Smooth muscle cell (in vitro differentiated cells): ENCODE measurements around the gene SUN3. TPM values are rescaled to one million over a fixed set of nuclear protein-coding genes. Genes with fewer than 3 reads are reported as not detected.

Experiments used
- DNase-seq: peaks from one replicate; lab custom pipeline; 2025; ENCODE audit not compliant: unreplicated experiment; lab: John Stamatoyannopoulos, UW
- H2AFZ ChIP-seq: fragments of 200-600 bp; sonication (generic); 2 replicates; pipeline ENCODE4 v1.6.0; 2016; ENCODE audit warnings: antibody characterized with exemption, low read depth, mild to moderate bottlenecking
- H3F3A ChIP-seq: fragments of 200-600 bp; sonication (generic); 2 replicates; pipeline ENCODE4 v1.6.0; 2017; ENCODE audit warnings: antibody characterized with exemption, low read depth
- H3K27ac ChIP-seq: fragments of 200-600 bp; sonication (generic); 2 replicates; pipeline ENCODE4 v1.5.1; 2016; ENCODE audit warnings: low read depth, mild to moderate bottlenecking
- H3K27me3 ChIP-seq: fragments of 200-600 bp; sonication (generic); 2 replicates; pipeline ENCODE4 v1.6.1; 2016; ENCODE audit warnings: low read depth, mild to moderate bottlenecking
- H3K36me3 ChIP-seq: fragments of 200-600 bp; sonication (generic); 2 replicates; pipeline ENCODE4 v1.5.1; 2016; ENCODE audit warnings: low read depth
- H3K4me1 ChIP-seq: fragments of 200-600 bp; sonication (generic); 2 replicates; pipeline ENCODE4 v1.5.1; 2016; ENCODE audit warnings: low read depth
- H3K4me2 ChIP-seq: fragments of 200-600 bp; sonication (generic); 2 replicates; pipeline ENCODE4 v1.6.0; 2016; ENCODE audit warnings: mild to moderate bottlenecking
- H3K4me3 ChIP-seq: fragments of 200-600 bp; sonication (generic); 2 replicates; pipeline ENCODE4 v1.5.1; 2016; ENCODE audit warnings: mild to moderate bottlenecking
- H3K79me2 ChIP-seq: fragments of 200-600 bp; sonication (generic); 2 replicates; pipeline ENCODE4 v1.6.0; 2016; ENCODE audit warnings: low read depth, mild to moderate bottlenecking
- H3K9ac ChIP-seq: fragments of 200-600 bp; sonication (generic); 2 replicates; pipeline ENCODE4 v1.6.0; 2016; ENCODE audit warnings: low read depth
- H3K9me3 ChIP-seq: fragments of 200-600 bp; sonication (generic); replicated peaks from 2 replicates; pipeline ENCODE4 v1.5.1; 2016; ENCODE audit warnings: low read depth
- H4K20me1 ChIP-seq: fragments of 200-600 bp; sonication (generic); 2 replicates; pipeline ENCODE4 v1.6.0; 2016; ENCODE audit warnings: low read depth
- CTCF ChIP-seq: fragments of 200-600 bp; sonication (generic); IDR thresholded peaks from 2 replicates; pipeline ENCODE4 v1.5.1; 2017; ENCODE audit warnings: borderline replicate concordance, mild to moderate bottlenecking, antibody characterized with exemption; ENCODE audit not compliant: insufficient read depth, poor library complexity, severe bottlenecking
- WGBS: methylation state at CpG from one replicate; pipeline ENCODE4 v1.1.7; 2016; ENCODE audit warnings: low lambda C conversion rate; 5-methylcytosine and 5-hydroxymethylcytosine counted together
- polyA plus RNA-seq: library from polyadenylated mRNA; unstranded; fragments of >200 nt; fragmentation: Nextera tagmentation; extraction: Ambion mirVana; gene quantifications from 2 replicates; pipeline ENCODE4 v1.2.1, GENCODE V29; 2016
- total RNA-seq: library from RNA; depleted of rRNA; stranded (reverse); fragments of >200 nt; gene quantifications from 2 replicates; pipeline ENCODE4 v1.2.3, GENCODE V29; 2014

SUN3 gene
- total and polyA plus RNA-seq, 2 experiments from 2014 or later: not detected

- DNase-seq: peak; percentile 1
- Histone ChIP-seq H3K9me3 (no peaks in the 10 kb centered on the region), H3K4me3 (no peak overlapping the region), H3K9ac (no peak overlapping the region), H3K36me3 (peaks cover 30% of the 10 kb centered on the region), H3K27ac (no peak overlapping the region), H3K27me3 (no peaks in the 10 kb centered on the region), H3K4me2 (no peak overlapping the region), H4K20me1 (no peaks in the 10 kb centered on the region), H3K79me2 (no peaks in the 10 kb centered on the region), H2AFZ (no peak overlapping the region), H3K4me1 (no peaks in the 10 kb centered on the region), H3F3A (no peaks in the 10 kb centered on the region)
- TF ChIP-seq CTCF: peak; percentile 92
- WGBS: 75% methylated on average over 5 of the region's 5 CpGs
Observed at GRCh38 chr7:47968847-47969774, 59.8 kb downstream of the SUN3 start.

DNA sequence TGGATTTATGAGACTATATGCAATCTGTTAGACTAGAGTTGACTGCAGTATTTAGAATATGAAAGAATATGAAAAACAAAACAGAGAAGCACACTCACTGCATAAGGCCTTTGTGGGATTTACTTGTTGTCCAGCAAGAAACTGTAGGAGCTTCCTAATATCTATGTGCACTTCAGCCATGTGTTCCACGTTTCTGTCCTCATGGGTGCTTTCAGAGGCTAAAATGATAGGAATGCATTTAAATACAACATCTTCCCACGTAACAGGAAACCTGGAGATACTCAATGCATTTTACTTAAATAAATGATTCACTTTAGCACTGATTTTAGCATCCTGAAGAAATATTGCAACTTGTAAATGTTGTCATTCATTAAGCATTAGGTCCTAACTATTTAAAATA is 61.2 kb downstream of the SUN3 start:
- Histone ChIP-seq H3F3A (no peaks in the 10 kb centered on the region), H3K4me3 (no peak overlapping the region), H3K9me3 (no peaks in the 10 kb centered on the region), H3K27ac (no peak overlapping the region), H2AFZ (no peak overlapping the region), H3K27me3 (no peaks in the 10 kb centered on the region), H3K9ac (no peak overlapping the region), H3K36me3 (peaks cover 31% of the 10 kb centered on the region), H4K20me1 (no peaks in the 10 kb centered on the region), H3K4me2 (no peak overlapping the region), H3K79me2 (no peaks in the 10 kb centered on the region), H3K4me1 (no peaks in the 10 kb centered on the region)
- no peak for TF ChIP-seq CTCF
- no peak for DNase-seq
- 75% methylated on average over 2 of the region's 2 CpGs for WGBS

GRCh38 chr7:47967123-47967522 is 61.8 kb downstream of the SUN3 start:
- no peaks in the 10 kb centered on the region for H3F3A ChIP-seq
- H3K79me2 ChIP-seq: no peaks in the 10 kb centered on the region
- TF ChIP-seq CTCF: no peak
- peaks cover 31% of the 10 kb centered on the region for H3K36me3 ChIP-seq
- no peaks in the 10 kb centered on the region for H3K9me3 ChIP-seq
- H4K20me1 ChIP-seq: no peaks in the 10 kb centered on the region
- H3K4me3 ChIP-seq: no peak overlapping the region
- no peak overlapping the region for H3K9ac ChIP-seq
- H3K4me2 ChIP-seq: no peak overlapping the region
- no peaks in the 10 kb centered on the region for H3K4me1 ChIP-seq
- DNase-seq: no peak
- 98% methylated on average over 5 of the region's 5 CpGs for WGBS
- no peaks in the 10 kb centered on the region for H3K27me3 ChIP-seq
- H3K27ac ChIP-seq: no peak overlapping the region
- no peak overlapping the region for H2AFZ ChIP-seq

DNA sequence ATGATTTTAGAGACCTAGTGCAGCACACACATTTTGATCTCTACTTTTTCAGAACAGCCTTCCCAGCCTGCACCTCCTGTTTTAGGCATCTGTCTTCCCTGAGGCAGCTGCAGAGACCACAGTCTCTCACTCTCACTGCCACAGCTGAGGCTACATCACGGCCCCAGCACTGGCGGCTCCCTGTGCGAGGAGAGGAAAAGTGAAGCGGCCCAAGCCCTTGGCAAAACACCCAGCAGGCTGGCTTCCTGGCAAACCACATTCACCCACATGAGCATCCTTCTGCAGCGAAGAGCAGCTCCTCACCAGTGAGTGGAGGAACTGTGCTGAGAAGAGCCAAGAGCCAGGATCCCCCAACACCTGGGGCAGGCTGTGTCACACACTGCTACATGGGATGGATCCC is 63.5 kb downstream of the SUN3 start:
- 97% methylated on average over 5 of the region's 5 CpGs for WGBS
- no peak overlapping the region for H3K4me2 ChIP-seq
- no peaks in the 10 kb centered on the region for H3K4me1 ChIP-seq
- DNase-seq: no peak
- no peak overlapping the region for H3K27ac ChIP-seq
- H3K79me2 ChIP-seq: no peaks in the 10 kb centered on the region
- no peaks in the 10 kb centered on the region for H3K9me3 ChIP-seq
- no peaks in the 10 kb centered on the region for H4K20me1 ChIP-seq
- no peaks in the 10 kb centered on the region for H3F3A ChIP-seq
- TF ChIP-seq CTCF: no peak
- H3K9ac ChIP-seq: no peak overlapping the region
- H3K27me3 ChIP-seq: no peaks in the 10 kb centered on the region
- H3K36me3 ChIP-seq: peaks cover 31% of the 10 kb centered on the region
- no peak overlapping the region for H2AFZ ChIP-seq
- no peak overlapping the region for H3K4me3 ChIP-seq
